Gastroesophageal sphincter (tissue), 4 donors: ENCODE data around the gene HAUS3. TPM values are rescaled to one million over a fixed set of nuclear protein-coding genes. Genes with fewer than 3 reads are reported as not detected.

ENCODE experiments used
- ATAC-seq: fragments of 150-250 bp; one replicate; pipeline ENCODE4 v1.9.1; 2016; ENCODE audit warnings: mild to moderate bottlenecking, moderate library complexity
- H3K27ac ChIP-seq, 4 donors: fragments of 200-600 bp; sonication (generic) in 3 of 4; 1 replicate in 3 of 4; 2 replicates in 1 of 4; pipeline ENCODE4 v1.5.1; 2016 to 2019
- H3K27me3 ChIP-seq: fragments of 200-600 bp; sonication (generic); one replicate; pipeline ENCODE4 v1.5.1; 2019
- H3K36me3 ChIP-seq, 2 donors: fragments of 200-600 bp; sonication (generic); one replicate each; pipeline ENCODE4 v1.5.1; 2019; ENCODE audit warnings: control low read depth in 1 of 2
- H3K4me1 ChIP-seq, 3 donors: fragments of 200-600 bp; sonication (generic); 1 replicate in 2 of 3; 2 replicates in 1 of 3; pipeline ENCODE4 v1.5.1; 2016 to 2019; ENCODE audit warnings: control low read depth in 2 of 3
- H3K4me3 ChIP-seq, 2 donors: fragments of 200-600 bp; sonication (generic); one replicate each; pipeline ENCODE4 v1.5.1; 2019; ENCODE audit warnings: mild to moderate bottlenecking in 1 of 2, moderate library complexity in 1 of 2
- H3K9me3 ChIP-seq, 3 donors: fragments of 200-600 bp; sonication (generic); one replicate each; pipeline ENCODE4 v1.5.1; 2017 to 2019; ENCODE audit warnings: control low read depth in 2 of 3
- CTCF ChIP-seq, 4 experiments: fragments of 200-600 bp in 2 of 4; fragments of 450-650 bp in 2 of 4; sonication (generic) in 1 of 4; IDR thresholded peaks; one replicate each; pipeline ENCODE4 v1.5.1; 2017 to 2019; ENCODE audit warnings: antibody characterized with exemption in 4 of 4, mild to moderate bottlenecking in 2 of 4, moderate library complexity in 2 of 4
- EP300 ChIP-seq: sonication (generic); formaldehyde crosslinking; IDR thresholded peaks from one replicate; pipeline ENCODE4 v1.6.1; 2017; ENCODE audit warnings: antibody characterized with exemption, mild to moderate bottlenecking
- POLR2A ChIP-seq, 2 donors: fragments of 450-650 bp; IDR thresholded peaks; one replicate each; pipeline ENCODE4 v1.6.1; 2017; ENCODE audit warnings: antibody characterized with exemption in 2 of 2, mild to moderate bottlenecking in 2 of 2, moderate library complexity in 1 of 2
- POLR2AphosphoS5 ChIP-seq: sonication (generic); formaldehyde crosslinking; IDR thresholded peaks from one replicate; pipeline ENCODE4 v1.6.1; 2017; ENCODE audit warnings: antibody characterized with exemption
- WGBS, 2 donors: methylation state at CpG; one replicate each; pipeline ENCODE4 v1.1.5; 2018; ENCODE audit warnings: low coverage in 1 of 2; 5-methylcytosine and 5-hydroxymethylcytosine counted together
- total RNA-seq, 4 donors: library from RNA; depleted of rRNA; stranded (reverse); fragments of >200 nt; gene quantifications; one replicate each; pipeline ENCODE4 v1.1.0, GENCODE V29; 2016

The HAUS3 gene
- total RNA-seq, 4 donors from 2014 or later: 10.0 to 16.3 (median 12.7) TPM

- 80 to 100% methylated on average over 1 to 3 of the region's 32 CpGs for WGBS, 2 donors
- Histone ChIP-seq H3K4me3 (no peak overlapping the region), H3K27ac (peak overlapping the region in 1 of 4 donors; percentile 3), H3K9me3 (no peaks in the 10 kb centered on the region), H3K4me1 (peaks cover 5 to 55% (median 35%) of the 10 kb centered on the region in 3 donors), H3K36me3 (peaks cover 0 to 77% of the 10 kb centered on the region in 2 donors), H3K27me3 (no peaks in the 10 kb centered on the region)
- TF ChIP-seq CTCF (IDR thresholded peaks at IDR 0.05): no peak
- ATAC-seq: no peak
Measured at GRCh38 chr4:2253160-2254084, 11.5 kb upstream of the HAUS3 start.

- H3K36me3 ChIP-seq: peaks cover 0 to 77% of the 10 kb centered on the region in 2 donors
Measured at GRCh38 chr4:2252530-2253091, 10.7 kb upstream of the HAUS3 start.

GRCh38 chr4:2251795-2252529 is 10.0 kb upstream of the HAUS3 start:
- H3K27me3 ChIP-seq: no peaks in the 10 kb centered on the region
- TF ChIP-seq EP300: no peak
- 94% methylated on average over 3 of the region's 16 CpGs; no CpG with 5 or more reads in 1 of the 2 donors for WGBS, 2 donors
- H3K27ac ChIP-seq: no peak overlapping the region
- no peak overlapping the region for H3K4me3 ChIP-seq
- H3K9me3 ChIP-seq: no peaks in the 10 kb centered on the region
- no peak for ATAC-seq
- H3K4me1 ChIP-seq: peaks cover 5 to 40% (median 21%) of the 10 kb centered on the region in 3 donors
- H3K36me3 ChIP-seq: peaks cover 0 to 82% of the 10 kb centered on the region in 2 donors

More at GRCh38 chr4:2252530-2253091, 10.7 kb upstream of the HAUS3 start:
- no peak for TF ChIP-seq CTCF (IDR thresholded peaks at IDR 0.05)
- H3K9me3 ChIP-seq: no peaks in the 10 kb centered on the region
- H3K4me3 ChIP-seq: no peak overlapping the region
- WGBS, 2 donors: 66 to 67% methylated on average over 1 to 4 of the region's 12 CpGs
- no peak for ATAC-seq
- peak overlapping the region in 1 of 4 donors; percentile 3 for H3K27ac ChIP-seq
- peaks cover 5 to 47% (median 27%) of the 10 kb centered on the region in 3 donors for H3K4me1 ChIP-seq
- no peaks in the 10 kb centered on the region for H3K27me3 ChIP-seq

GRCh38 chr4:2251073-2251794 is 9.3 kb upstream of the HAUS3 start:
- no CpG with 5 or more reads among the region's 25 CpGs for WGBS, 2 donors
- Histone ChIP-seq H3K36me3 (peaks cover 0 to 90% of the 10 kb centered on the region in 2 donors), H3K9me3 (no peaks in the 10 kb centered on the region), H3K4me1 (peaks cover 0 to 33% (median 13%) of the 10 kb centered on the region in 3 donors), H3K27ac (no peak overlapping the region), H3K4me3 (no peak overlapping the region), H3K27me3 (no peaks in the 10 kb centered on the region)
- no peak for ATAC-seq
- TF ChIP-seq POLR2A (IDR thresholded peaks at IDR 0.05): no peak
- no peak for TF ChIP-seq POLR2AphosphoS5
- TF ChIP-seq CTCF (IDR thresholded peaks at IDR 0.05): no peak
- no peak for TF ChIP-seq EP300
